Activated CD8-positive, alpha-beta memory T cell treated with anti-CD3 and anti-CD28 coated beads for 1 hour (primary cell): ENCODE measurements around the gene RAB8B.
A peak's percentile ranks its signal among the peaks of the same experiment; 100 is the strongest.

Experiments
- DNase-seq, 2 donors: peaks; one replicate each; pipeline ENCODE4 v3.0.0-alpha.2; 2020; ENCODE audit warnings: low read depth in 1 of 2; ENCODE audit errors: extremely low read depth in 1 of 2

RAB8B gene

DNA sequence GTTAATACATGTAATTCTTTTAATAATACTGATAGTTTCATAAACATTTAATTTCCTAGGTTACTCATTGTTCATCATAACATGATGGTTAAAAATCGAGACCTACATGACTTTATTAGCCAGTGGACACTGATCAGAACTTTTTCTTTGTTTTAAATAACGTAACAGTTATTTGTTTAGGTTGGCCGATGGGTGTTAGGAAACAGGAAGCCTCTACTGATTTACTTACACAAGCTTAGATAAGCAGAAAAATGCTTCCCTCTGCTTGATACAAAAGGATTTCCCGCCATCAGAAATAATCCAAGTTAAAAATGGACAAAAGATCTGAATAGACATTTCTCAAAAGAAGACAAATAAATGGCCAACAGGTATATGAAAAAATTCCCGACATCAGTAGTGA lies 71.4 kb downstream of the RAB8B start:
- DNase-seq, result no peak

DNA sequence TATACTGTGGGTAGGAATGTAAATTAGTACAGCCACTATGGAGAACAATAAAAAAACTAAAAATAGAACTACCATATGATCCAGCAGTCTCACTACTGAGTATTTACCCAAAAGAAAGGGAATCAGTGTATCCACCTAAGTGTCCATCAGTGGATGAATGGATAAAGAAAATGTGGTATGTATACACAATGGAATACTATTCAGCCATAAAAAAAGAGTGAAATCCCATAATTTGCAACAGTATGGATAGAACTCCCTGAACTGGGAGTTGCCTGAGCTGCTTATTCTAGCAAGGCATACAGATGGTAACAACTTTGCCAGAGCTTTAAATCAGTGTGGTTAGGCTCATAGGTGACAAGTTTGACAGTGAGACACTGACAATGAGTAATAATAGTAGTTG lies 71.9 kb downstream of the RAB8B start:
- DNase-seq, result no peak

DNA sequence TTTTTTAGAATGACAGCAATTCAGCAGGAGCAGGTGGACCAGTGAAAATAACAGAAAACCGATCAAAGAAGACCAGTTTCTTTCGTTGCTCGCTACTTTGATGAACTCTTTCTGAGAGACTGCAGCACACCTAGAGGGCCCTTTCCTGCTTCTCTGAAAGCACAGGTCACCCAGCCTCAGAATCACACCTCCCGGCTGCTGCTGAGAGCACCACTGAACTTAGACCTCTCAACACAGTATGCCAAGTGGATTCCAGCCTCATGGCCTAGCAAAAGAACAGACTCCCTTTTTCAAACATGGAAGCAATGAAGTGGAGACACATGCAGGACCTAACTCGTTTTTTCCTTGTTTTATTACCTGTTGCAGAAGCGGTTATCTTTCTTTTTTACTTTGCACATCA lies 74.1 kb downstream of the RAB8B start:
- DNase-seq, result no peak

DNA sequence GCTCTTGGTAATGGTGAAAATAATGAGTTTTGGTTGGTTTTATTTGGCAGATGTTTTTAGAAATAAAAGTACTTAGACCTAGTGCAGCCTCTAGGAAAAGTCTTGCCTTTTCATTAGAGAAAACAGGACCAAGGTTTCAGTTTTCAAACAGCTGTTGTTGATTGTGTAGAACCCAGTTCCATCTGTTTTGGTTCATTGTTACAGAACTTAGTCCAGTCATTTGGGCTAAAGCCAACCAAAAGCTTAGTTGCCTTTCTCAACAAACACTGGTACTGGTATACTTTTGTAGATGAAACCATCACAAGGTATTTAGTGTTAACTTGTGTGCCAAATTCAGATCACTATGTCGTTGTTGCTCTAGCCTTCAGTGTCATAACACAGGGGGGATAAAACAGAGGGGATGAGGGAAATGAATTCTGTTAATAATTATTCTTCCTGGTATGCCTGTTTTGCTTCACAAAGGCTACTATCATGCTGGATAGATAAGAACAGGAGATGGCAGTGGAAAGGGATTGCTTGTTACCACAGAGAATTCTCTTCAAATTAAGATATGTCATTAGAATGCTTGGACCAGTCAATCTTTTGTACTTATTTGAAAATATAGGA lies 75.4 kb downstream of the RAB8B start:
- no peak for DNase-seq

DNA sequence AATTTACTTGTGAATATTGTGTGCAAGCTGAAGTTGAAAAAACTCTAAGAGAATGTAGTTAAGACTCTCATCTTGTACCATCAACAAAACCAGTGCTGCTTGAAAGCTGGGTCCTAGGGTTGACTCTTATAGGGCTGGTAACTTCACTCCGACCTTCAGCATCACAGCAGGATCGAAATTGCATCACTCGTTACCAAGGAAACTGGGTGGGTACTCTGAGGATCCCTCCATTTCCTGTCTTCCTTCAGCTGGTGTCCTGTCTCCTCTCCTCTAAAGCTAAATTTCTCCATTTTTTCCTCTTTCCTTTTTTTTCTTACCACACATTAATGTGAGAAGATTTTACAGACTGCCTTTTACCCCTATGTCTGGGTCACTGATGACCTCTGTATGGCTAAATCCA lies 85.0 kb downstream of the RAB8B start:
- DNase-seq, result no peak

DNA sequence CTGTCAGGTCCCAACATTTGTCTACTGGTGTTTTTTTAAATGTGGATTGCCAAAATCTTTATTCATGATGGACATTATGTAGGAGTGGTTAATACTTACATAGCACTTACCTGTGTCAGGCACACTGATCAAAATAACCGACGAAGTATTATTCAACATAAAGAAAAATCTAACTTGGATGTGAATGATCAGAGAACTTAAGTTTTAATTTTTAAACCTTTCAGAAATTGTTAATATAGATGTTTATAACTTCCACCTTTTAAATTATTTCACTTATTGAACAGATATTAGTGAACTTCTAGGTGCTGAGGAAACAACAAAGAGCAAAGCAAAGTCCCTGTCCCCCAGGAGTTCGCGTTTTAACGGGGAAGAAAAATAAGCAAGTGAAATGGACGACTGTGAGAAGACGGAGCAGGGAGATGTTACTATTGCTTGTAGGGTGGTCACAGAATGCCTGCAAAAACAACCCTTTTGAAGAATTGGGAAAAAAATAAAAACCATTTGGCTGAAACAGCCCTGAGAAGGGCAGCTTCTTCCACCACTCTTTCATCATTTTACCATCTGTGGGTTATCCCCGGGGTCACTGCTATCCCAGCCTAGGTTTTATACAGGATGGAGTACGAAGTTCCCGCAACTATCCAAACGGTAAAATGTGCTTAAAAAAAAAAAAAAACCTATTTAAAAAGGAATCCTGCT lies 87.1 kb downstream of the RAB8B start:
- no peak for DNase-seq

DNA sequence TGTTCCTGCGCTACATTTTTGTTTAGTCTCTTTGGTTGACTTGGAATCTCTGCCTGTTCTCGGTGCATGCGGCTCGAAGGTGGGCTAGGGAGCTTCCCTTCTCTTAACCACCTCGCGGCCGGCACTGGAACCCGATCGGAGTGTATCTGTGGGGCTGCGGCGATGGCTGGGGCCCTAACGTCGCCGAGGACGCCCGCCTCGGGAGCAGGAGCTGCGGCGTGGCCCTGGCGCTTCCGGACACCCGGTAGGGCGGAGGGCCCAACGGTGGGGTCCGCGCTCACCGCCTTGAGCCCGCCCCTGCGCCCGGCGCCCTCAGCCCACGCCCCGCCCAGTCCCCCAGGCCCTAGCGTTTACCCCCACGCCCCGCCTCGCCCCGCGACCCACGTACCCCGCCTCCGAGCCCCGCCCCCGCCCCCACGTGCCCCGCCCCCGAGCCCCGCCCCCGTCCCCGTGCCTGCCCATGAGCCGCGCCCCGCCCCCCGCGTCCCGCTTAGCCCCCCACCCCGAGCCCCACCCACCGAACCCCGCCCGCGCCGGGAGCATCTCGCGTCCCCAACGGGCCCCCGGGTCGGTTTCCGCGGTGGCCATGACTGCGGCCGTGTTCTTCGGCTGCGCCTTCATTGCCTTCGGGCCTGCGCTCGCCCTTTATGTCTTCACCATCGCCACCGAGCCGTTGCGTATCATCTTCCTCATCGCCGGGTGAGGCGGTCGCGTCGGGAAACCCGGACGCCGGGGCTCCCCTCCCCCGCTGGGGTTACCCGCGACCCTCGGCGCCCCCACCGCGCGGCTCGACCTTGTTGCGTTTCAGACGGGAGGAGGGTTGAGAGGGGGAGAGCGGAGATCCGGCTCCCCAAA lies 87.9 kb downstream of the RAB8B start, which contains the start of gene APH1B:
TSS of gene APH1B (plus strand) at position 568 of the 855 bp plus-strand sequence. CDS start at position 587, 19 bp downstream.
- peak; percentile 39 to 72 for DNase-seq

DNA sequence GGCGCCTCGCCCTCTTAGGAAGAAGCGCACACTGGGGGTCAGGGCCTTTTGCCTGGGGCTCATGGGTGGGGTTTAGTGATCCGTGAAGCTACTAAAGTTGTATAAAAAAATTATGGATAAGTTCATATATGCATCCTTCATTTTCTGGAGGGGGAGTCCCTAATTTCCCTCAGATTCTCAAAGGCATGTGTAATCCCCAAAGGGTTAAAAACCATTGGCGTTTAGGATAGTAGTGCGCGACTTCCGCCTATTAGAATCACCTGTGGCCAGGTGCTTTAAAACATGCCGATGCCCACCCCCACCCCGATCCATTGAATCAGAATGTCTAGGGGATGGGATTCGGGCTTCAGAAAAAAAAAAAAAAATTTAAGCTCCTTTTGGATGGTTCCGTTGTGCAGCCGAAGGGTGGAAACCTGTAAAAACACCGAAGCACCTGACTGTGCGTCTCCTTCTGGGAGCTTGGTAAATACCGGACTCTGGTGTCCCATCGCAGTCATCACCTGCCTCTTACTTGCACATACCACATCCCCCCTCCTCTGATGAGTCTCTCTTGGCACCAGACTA lies 88.6 kb downstream of the RAB8B start:
- DNase-seq, result no peak

DNA sequence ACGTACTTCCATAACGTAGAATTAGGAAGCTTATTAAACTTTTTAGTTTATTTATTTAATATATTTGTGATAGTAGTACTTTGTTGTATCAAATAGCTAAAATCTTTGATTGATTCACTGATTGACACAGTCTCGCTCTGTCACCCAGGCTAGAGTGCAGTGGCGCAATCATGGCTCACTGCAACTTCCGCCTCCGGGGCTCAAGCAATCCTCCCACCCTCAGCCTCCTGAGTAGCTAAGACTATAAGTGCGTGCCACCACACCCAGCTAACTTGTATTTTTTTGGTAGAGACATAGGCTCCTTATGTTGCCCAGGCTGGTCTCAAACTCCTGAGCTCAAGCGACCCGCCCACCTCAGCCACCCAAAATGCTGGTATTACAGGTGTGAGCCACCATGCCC lies 93.7 kb downstream of the RAB8B start:
- no peak for DNase-seq

DNA sequence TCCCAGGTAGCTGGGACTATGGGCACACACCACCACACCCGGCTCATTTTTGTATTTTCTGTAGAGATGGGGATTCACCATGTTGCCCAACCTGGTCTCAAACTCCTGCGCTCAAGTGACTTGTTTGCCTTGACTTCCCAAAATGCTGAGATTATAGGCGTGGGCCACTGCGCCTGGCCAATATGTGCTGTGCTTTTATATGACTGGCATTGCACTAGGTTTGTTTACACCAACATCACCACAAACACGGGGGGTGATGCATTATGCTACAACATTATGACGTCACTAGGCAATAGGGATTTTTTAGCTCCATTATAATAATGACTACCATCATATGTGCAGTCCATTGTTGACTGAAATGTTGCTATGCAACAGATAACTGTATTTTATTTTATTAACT lies 94.9 kb downstream of the RAB8B start:
- no peak for DNase-seq

DNA sequence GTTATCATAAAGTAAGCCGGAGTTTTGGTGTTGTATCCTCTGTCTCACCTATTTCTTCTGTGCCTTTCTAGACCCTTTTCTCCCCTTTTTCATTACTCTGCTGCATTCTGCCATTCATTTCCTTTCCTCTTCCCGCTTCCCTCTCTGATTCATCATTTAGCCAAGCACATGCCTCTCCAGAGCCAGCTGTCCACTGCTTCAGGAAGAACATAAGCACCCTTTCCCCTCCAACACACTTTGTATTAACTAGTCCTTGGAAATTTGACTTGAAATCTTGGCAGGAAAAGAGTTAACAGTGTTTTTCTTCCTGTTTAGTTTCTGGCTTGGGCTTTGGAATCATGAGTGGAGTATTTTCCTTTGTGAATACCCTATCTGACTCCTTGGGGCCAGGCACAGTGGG lies 97.7 kb downstream of the RAB8B start:
- no peak for DNase-seq

DNA sequence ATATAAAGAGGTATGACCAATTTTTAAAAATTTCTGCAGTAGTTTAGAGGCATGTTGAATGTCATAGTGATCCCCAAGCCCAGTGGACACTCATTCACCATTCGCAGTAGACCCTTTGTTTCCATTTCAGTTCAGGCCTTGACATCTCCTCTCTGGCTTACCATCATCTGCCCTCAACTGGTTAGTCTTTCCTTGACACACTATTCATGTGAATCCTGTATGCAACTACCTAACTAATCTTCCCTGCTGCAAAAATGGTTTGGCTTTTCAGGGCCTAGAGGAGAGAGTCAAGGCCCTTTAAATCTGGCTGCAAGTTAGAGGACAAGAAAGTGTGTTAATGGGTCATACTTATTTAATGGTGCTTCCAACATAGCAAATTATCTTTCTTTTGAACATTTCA lies 98.9 kb downstream of the RAB8B start:
- no peak for DNase-seq

DNA sequence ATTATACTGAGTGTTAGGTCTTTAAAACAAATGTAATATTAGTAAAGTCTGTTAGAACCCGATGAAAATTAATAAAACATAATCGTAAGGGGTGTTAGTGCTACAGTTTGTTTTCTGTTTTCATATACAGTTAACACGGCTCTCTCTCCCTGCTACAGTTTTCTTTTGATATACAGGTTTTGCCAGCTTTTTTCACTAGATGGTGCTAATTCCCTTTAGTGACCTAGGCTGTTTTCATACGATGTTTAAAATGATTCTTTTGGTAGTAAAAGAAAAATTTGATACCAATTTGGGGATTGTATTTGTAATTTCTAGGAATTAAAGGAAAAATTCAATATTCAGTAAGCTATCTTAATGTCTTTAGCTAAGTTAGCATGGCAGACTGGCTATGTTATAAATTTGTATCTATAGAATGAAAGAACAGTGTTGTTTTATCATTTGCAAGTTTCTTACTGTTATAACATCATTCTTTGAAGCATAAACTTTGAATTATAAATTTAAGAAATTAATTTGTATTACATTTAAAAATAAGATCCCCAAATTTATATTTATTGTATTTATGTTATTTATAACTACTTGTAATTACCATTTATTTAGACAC lies 99.5 kb downstream of the RAB8B start:
- DNase-seq, result no peak

DNA sequence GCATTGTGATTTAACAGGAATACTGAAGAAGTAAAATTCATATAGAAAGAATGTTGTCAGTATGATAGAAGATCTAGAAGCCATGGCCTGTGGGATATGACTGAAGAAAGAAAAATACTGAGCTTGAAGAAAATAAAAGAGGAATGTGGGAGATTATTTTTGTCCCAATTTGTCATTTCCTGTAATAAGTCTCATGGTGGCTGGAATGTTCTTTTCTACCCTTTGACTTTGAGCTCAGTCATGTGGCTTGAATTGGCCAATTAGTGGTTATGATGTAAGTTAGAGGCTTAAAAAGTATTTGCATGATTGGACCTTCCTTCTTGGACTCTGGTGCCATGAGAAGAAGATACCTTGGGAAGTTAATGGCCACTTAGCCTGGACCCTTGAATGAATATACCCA lies 102.1 kb downstream of the RAB8B start:
- no peak for DNase-seq

DNA sequence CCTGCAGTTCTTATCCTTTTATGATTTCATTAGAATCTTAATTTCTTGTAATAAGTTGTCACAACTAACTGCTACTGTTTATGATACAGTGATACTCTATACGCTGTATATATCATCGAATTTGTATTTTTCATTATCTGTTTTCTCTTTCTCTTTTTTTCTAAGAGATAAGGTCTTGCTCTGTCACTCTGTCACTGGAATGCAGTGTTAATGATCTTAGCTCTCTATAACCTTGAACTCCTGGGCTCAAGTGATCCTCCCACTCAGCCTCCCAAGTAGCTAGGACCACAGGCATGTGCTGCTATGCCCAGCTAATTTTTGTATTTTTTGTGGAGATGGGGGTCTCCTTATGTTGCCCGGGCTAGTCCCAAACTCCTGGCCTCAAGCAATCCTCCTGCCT lies 102.8 kb downstream of the RAB8B start:
- no peak for DNase-seq

DNA sequence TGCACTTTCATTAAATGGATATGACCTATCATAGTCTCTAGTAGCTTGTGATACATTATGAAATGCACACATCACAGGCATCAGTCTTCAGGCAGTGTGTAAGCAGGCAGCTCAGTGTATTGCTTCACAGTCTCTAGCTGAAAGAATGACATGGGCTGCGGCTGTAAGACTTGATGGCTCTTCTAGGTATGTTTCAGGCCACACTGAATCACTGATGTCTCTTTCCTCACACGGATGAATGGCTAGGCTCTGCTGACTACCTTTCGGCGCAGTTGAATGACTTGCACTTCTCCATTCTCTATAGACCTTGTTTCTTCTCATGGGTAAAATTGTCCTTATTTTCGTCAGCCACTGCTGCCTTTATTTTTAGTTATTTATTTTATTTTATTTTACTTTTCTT lies 103.4 kb downstream of the RAB8B start:
- DNase-seq, result no peak

DNA sequence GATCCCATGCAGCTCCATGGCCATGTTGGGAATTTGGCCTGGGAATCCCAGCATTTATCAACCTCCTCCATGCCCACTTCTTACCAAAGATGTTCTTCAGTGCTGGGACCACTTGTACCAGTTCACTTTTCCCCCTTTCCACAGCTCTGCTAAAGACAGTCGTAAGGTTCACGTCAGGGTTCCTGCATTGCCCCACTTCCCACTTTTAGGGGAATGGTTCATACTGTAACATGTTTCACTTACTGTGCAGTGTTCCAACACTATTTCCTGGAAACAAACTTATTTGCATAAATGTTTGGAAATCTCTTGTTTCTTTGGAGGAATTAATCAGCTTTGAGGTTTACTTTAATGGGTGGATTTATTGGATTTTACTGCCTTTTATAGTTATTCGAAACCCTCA lies 105.0 kb downstream of the RAB8B start:
- no peak for DNase-seq

DNA sequence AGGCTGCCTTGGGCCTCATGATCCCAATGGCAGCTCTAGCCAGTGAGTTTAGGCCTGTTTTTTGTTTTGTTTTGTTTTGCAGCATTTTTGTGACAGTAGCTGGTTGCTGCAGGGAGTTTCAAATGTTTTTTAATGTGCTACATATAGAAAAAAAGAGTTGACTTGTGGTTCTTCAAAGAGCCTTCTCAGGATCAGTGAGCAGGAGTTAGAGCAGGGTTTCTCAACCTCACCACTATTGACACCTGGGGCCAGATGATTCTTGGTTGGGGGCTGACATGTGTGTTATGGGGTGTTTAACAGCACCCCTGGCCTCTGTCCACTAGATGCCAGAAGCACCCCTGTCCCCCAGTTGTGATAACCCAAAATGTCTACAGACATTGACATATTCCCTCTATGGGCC lies 105.9 kb downstream of the RAB8B start:
- no peak for DNase-seq

DNA sequence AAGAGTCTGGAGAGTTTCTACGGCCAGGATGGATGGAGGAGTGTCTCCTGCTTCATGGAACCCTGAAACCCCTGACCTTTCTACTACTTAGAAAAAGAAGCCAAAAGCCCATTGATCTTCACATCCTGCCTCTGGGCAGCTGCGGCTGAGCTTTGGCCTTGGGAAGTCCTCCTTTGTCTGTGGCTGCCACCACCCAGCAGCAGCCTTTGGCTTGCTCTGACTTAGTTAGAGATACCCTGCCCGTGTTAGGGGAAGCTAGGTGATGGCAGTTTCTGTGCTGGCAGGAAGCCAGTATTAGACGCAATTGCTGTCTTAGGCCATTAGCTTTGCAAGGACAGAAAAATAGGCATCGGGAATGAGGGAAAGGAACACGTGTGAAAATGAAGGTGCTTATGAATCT lies 106.8 kb downstream of the RAB8B start:
- DNase-seq, result no peak

DNA sequence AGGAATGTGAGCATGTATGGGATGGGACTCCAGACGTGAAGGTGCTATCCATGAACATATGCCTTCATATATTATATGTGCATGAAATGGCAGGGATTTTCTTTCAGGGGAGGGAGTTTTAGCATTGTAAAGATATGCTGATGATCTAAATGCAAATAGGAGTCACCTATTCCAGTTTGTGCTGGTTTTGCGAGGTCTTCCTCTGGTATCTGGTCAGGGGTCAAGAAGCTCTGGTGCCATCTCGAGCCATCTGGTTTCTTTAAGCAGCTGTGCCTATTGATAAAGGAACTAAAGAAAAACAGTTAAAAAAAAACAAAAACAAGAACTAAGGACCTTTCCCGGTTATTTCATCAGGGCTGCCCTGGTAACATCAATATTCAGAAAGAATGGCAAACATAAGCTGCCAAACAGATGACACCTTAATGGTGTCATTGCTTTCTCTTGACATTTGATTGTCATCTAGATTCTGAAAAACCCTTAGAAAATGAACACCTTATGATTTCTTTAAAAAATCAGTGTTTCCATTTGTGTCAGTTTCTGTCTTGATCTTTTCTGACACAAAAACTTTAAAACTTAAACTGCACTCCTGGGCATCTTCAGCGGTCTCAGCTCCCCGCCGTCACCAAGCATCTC lies 110.7 kb downstream of the RAB8B start:
- no peak for DNase-seq

DNA sequence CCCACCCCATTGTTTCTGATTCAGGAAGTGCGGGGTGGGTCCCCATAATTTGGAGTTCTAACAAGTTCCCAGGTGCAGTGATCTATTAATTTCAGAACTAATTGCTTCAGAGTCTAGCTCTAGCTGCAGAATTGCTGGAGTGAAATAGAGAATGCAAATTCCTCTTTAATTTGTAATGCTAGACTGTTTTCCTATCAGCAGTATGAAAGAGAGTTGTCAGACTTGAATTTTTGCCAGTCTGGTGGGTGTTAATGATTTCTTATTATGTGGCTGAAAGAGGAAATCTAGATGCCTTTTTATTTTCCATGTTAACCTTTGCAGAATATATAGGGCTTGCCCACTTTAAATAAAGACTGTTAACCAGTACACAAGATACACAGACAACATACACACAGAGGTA lies 111.7 kb downstream of the RAB8B start:
- no peak for DNase-seq
